LNCaP clone FGC (cell line): ENCODE data around the gene FCHO2.
A peak's percentile ranks its signal among the peaks of the same experiment; 100 is the strongest.

Experiments used
- DNase-seq: peaks from one replicate; pipeline ENCODE4 v3.0.0-alpha.2; 2011; ENCODE audit warnings: low read depth
- H3K4me3 ChIP-seq: 2 replicates; pipeline ENCODE4 v1.5.1; 2011; ENCODE audit warnings: mild to moderate bottlenecking, low read depth, low read length, control low read depth
- TF ChIP-seq, protein P1 (sequence below): IDR thresholded peaks from 2 replicates; pipeline ENCODE4 v1.5.1; 2012; ENCODE audit warnings: mild to moderate bottlenecking; ENCODE audit not compliant: control insufficient read depth, insufficient read depth; ENCODE audit errors: extremely low read depth

FCHO2 gene

DNA sequence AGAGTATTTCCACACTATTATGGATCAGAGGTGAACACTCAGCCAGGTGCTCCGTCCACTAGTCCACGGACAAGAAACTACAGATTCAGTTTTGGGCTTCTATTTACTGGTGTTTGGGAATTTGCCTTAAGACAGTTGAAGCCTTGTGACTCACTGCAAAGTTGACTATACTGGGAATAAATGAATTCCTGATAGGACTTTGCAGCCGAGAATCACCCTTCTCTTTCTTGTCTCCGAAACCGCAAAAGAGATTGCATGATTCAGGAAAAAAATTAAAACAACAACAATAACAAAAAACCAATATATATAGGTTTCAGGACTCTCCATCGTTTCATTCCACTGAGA, 165.2 kb downstream of the FCHO2 start:
- peak overlapping the region; percentile 43 for H3K4me3 ChIP-seq
- no peak for DNase-seq
- TF ChIP-seq, protein P1, sequence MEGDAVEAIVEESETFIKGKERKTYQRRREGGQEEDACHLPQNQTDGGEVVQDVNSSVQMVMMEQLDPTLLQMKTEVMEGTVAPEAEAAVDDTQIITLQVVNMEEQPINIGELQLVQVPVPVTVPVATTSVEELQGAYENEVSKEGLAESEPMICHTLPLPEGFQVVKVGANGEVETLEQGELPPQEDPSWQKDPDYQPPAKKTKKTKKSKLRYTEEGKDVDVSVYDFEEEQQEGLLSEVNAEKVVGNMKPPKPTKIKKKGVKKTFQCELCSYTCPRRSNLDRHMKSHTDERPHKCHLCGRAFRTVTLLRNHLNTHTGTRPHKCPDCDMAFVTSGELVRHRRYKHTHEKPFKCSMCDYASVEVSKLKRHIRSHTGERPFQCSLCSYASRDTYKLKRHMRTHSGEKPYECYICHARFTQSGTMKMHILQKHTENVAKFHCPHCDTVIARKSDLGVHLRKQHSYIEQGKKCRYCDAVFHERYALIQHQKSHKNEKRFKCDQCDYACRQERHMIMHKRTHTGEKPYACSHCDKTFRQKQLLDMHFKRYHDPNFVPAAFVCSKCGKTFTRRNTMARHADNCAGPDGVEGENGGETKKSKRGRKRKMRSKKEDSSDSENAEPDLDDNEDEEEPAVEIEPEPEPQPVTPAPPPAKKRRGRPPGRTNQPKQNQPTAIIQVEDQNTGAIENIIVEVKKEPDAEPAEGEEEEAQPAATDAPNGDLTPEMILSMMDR = no peak

- no peak overlapping the region for H3K4me3 ChIP-seq
- TF ChIP-seq, protein P1 = no peak
- DNase-seq = no peak
These were observed 167.3 kb downstream of the FCHO2 start for GRCh38 chr5:73122875-73123810.

GRCh38 chr5:73125289-73125688, 169.4 kb downstream of the FCHO2 start:
- TF ChIP-seq, protein P1 = no peak
- H3K4me3 ChIP-seq = no peak overlapping the region
- no peak for DNase-seq

DNA sequence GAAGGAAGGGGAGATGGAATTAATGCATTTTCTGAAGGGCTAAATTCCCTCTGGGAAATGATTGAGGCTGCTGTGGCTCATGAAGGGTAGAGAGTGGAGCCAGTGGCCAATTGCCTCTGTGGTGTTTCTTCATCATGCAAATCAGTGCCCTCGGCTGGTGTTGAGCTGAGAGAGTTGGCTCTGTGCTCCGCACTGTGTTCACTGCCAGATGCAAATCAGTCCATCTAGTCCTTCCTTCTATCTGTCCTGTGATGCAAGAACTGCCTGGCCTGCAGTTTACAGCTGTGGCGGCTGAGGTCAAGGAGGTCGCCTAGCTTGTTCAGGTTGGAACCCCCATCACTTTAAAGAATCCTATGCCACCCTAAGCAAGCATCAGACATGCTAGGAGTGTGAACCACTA, 170.5 kb downstream of the FCHO2 start:
- no peak for DNase-seq
- no peak overlapping the region for H3K4me3 ChIP-seq
- TF ChIP-seq, protein P1 = no peak

DNA sequence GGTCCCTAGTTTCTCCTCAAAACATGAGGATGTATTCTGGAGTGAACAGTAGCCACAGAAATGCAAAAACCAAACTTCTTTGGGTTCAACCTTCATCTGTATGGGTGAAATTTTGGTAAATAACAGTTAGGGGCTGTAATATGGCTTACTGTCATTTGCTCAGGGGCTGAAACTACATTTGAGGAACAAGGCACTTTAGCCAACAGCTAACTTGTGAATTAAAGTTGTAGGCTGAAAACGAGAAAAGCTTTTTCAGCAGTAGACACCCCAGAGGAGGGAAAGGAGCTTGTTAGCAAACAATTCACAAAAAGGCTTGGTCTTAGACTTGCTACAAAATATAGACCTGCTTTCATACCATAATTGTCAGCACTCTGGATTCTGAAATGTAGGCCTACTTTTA, 171.1 kb downstream of the FCHO2 start:
- TF ChIP-seq, protein P1 = no peak
- DNase-seq = no peak
- H3K4me3 ChIP-seq = no peak overlapping the region

DNA sequence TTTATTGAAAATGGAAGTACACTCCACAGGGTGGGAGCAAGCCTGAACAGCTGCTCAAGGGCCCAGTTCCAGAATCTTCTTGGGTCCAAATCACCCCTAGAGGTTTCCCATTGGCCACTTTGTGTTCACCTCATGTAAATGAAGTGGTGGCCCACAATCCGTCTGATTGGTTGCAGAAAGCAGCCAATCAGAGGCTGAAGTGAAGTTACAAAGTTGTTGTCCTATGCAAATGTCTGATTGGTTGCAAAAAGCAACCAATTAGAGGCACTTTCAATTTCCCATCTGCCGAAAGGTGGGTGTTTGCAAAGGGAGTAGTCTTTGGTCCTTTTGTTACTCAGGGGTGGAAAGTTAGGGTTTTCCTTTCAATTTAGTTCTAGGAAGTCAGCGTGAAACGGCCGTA, 173.3 kb downstream of the FCHO2 start:
- DNase-seq = no peak
- TF ChIP-seq, protein P1 = no peak

GRCh38 chr5:73130811-73131210, 175.0 kb downstream of the FCHO2 start:
- no peak overlapping the region for H3K4me3 ChIP-seq
- TF ChIP-seq, protein P1 = no peak
- DNase-seq = no peak

More for the DNA sequence above, 173.3 kb downstream of the FCHO2 start:
- H3K4me3 ChIP-seq = no peak overlapping the region
